AG10803 (cell line): ENCODE measurements around the gene PNPLA7.
"Not testable (repeated sequence)": the region's sequence is repeated elsewhere in the genome, so short reads cannot be mapped to it uniquely, and the experiment has no call there.

Experiments
- DNase-seq: peaks from one replicate; pipeline ENCODE4 v3.0.0; 2010; ENCODE audit warnings: low read depth
- H3K4me3 ChIP-seq: 2 replicates; pipeline ENCODE4 v1.5.1; 2011; ENCODE audit warnings: mild to moderate bottlenecking, low read length, control low read depth
- CTCF ChIP-seq: conservative IDR thresholded peaks from 2 replicates; pipeline ENCODE4 v1.5.1; 2011; ENCODE audit warnings: mild to moderate bottlenecking, low read length, control low read depth, inconsistent platforms

The PNPLA7 gene

GRCh38 chr9:137538058-137538457 lies 12.1 kb downstream of the PNPLA7 start:
- DNase-seq, result no peak
- TF ChIP-seq CTCF, result no peak
- no peak overlapping the region for H3K4me3 ChIP-seq

GRCh38 chr9:137536594-137537131 lies 13.5 kb downstream of the PNPLA7 start:
- DNase-seq, H3K4me3 ChIP-seq: not testable (repeated sequence)

GRCh38 chr9:137535120-137535428 lies 15.1 kb downstream of the PNPLA7 start:
- H3K4me3 ChIP-seq, result no peak overlapping the region
- no peak for TF ChIP-seq CTCF
- DNase-seq, result no peak

GRCh38 chr9:137534256-137535119 lies 15.7 kb downstream of the PNPLA7 start:
- peak; percentile 60 for DNase-seq
- H3K4me3 ChIP-seq, result no peak overlapping the region
- TF ChIP-seq CTCF, result peak; percentile 73

- DNase-seq, H3K4me3 ChIP-seq: not testable (repeated sequence)
These were observed 17.2 kb downstream of the PNPLA7 start for GRCh38 chr9:137532891-137533468.

- H3K4me3 ChIP-seq, result no peak overlapping the region
- TF ChIP-seq CTCF, result no peak
- DNase-seq, result no peak
These were observed 19.0 kb downstream of the PNPLA7 start for GRCh38 chr9:137531099-137531765.

- H3K4me3 ChIP-seq, result no peak overlapping the region
- TF ChIP-seq CTCF, result no peak
- DNase-seq, result no peak
These were observed 19.9 kb downstream of the PNPLA7 start for GRCh38 chr9:137530331-137530730.

GRCh38 chr9:137524981-137525317 lies 25.3 kb downstream of the PNPLA7 start:
- TF ChIP-seq CTCF, result no peak

More at GRCh38 chr9:137524981-137525317, 25.3 kb downstream of the PNPLA7 start:
- no peak for DNase-seq
- no peak overlapping the region for H3K4me3 ChIP-seq
